HepG2 (cell line): Measurements from ENCODE around the gene TLK1. TPM values are rescaled to one million over a fixed set of nuclear protein-coding genes. Genes with fewer than 3 reads are reported as not detected.
A peak's percentile ranks its signal among the peaks of the same experiment; 100 is the strongest.

ENCODE experiments used
- AGO1 ChIP-seq: fragments of 200-400 bp; formaldehyde crosslinking; IDR thresholded peaks from 2 replicates; pipeline ENCODE4 v1.6.1; 2017; ENCODE audit warnings: mild to moderate bottlenecking, low read depth, low read length, moderate library complexity; ENCODE audit not compliant: poor library complexity, severe bottlenecking
- CEBPG ChIP-seq: IDR thresholded peaks from 2 replicates; pipeline ENCODE4 v1.6.1; 2016
- GATAD2A ChIP-seq: IDR thresholded peaks from 2 replicates; pipeline ENCODE4 v1.6.1; 2016
- HNF1B ChIP-seq: sonication (generic); formaldehyde crosslinking; IDR thresholded peaks from 2 replicates; pipeline ENCODE4 v1.5.1; 2020; ENCODE audit warnings: mild to moderate bottlenecking, moderate library complexity, missing genetic modification reagents
- HNF4G ChIP-seq, 2 experiments: sonication (generic) in 1 of 2; formaldehyde crosslinking in 1 of 2; IDR thresholded peaks; 2 replicates each; pipeline versions ENCODE4 v1.4.0 to v1.6.1; 2011 to 2020; ENCODE audit warnings: borderline replicate concordance in 2 of 2, low read depth in 2 of 2, mild to moderate bottlenecking in 2 of 2, low read length in 1 of 2, missing genetic modification reagents in 1 of 2, moderate library complexity in 1 of 2
- HOXA7 ChIP-seq: sonication (generic); formaldehyde crosslinking; IDR thresholded peaks from 2 replicates; pipeline ENCODE4 v1.8.1; 2022; ENCODE audit warnings: mild to moderate bottlenecking, missing genetic modification reagents, moderate library complexity
- IRF2 ChIP-seq: IDR thresholded peaks from 2 replicates; pipeline ENCODE4 v1.6.1; 2018; ENCODE audit warnings: missing genetic modification reagents, missing compliant biosample characterization
- PATZ1 ChIP-seq: sonication (generic); formaldehyde crosslinking; IDR thresholded peaks from 2 replicates; pipeline ENCODE4 v1.4.0; 2020; ENCODE audit warnings: missing genetic modification reagents
- SIX1 ChIP-seq: sonication (generic); formaldehyde crosslinking; IDR thresholded peaks from 2 replicates; pipeline ENCODE4 v1.4.0; 2020; ENCODE audit warnings: missing genetic modification reagents, borderline replicate concordance
- TBX3 ChIP-seq: fragments of 450-650 bp; IDR thresholded peaks from 2 replicates; pipeline ENCODE4 v1.6.1; 2017; ENCODE audit warnings: antibody characterized with exemption, mild to moderate bottlenecking, inconsistent platforms, borderline replicate concordance
- ZMYM2 ChIP-seq: sonication (generic); formaldehyde crosslinking; IDR thresholded peaks from 2 replicates; pipeline ENCODE4 v1.8.0; 2022; ENCODE audit warnings: mild to moderate bottlenecking, missing genetic modification reagents
- ZNF501 ChIP-seq: sonication (generic); formaldehyde crosslinking; IDR thresholded peaks from 2 replicates; pipeline ENCODE4 v1.5.1; 2020; ENCODE audit warnings: mild to moderate bottlenecking, moderate library complexity, missing genetic modification reagents
- ZNF609 ChIP-seq: sonication (generic); formaldehyde crosslinking; IDR thresholded peaks from 2 replicates; pipeline ENCODE4 v1.4.0; 2020; ENCODE audit warnings: mild to moderate bottlenecking, missing genetic modification reagents, borderline replicate concordance
- polyA plus RNA-seq, 8 experiments: library from polyadenylated mRNA; depleted of rRNA in 3 of 8; stranded (reverse) in 7 of 8; unstranded in 1 of 8; fragments of >200 nt; fragmentation: Illumina TruSeq in 4 of 8; extraction: Trizol in 4 of 8; gene quantifications; 2 replicates each; pipeline versions ENCODE4 v1.2.1 to v1.2.3, GENCODE V29; 2011 to 2016; ENCODE audit warnings: low read depth in 4 of 8, missing spikeins in 1 of 8, mixed read lengths in 1 of 8; ENCODE audit not compliant: insufficient read depth in 1 of 8
- total RNA-seq, 5 experiments: library from RNA; depleted of rRNA; stranded (reverse); fragments of >200 nt; fragmentation: Illumina TruSeq; extraction: Trizol; gene quantifications; 2 replicates each; pipeline ENCODE4 v1.2.3, GENCODE V29; 2016; ENCODE audit warnings: low read depth in 1 of 5

The TLK1 gene
- total and polyA plus RNA-seq, 2 of the 13 experiments (the other 11 are each of a cell fraction or from before 2014, with no cell fraction given): 16.8 to 28.7 TPM

GRCh38 chr2:171100370-171100769, 60.3 kb downstream of the TLK1 start (continued):
- TF ChIP-seq PATZ1 (CRISPR knock-in tag) (peak; percentile 46; the same call in 1 of the 2 replicates), AGO1 (no peak), ZNF609 (CRISPR knock-in tag) (no peak), ZMYM2 (CRISPR knock-in tag) (peak; percentile 86), GATAD2A (CRISPR knock-in tag) (peak; percentile 74), IRF2 (CRISPR knock-in tag) (peak; percentile 56), HNF4G (IDR thresholded peaks at IDR 0.05; ENCODE audit: borderline replicate concordance, low read depth, low read length) (peak; percentile 32; the same call in 1 of the 2 replicates), HNF4G (CRISPR knock-in tag; IDR thresholded peaks at IDR 0.05; ENCODE audit: borderline replicate concordance, low read depth) (no peak), CEBPG (CRISPR knock-in tag) (peak; percentile 11; the same call in 1 of the 2 replicates), ZNF501 (CRISPR knock-in tag) (no peak), SIX1 (CRISPR knock-in tag) (peak; percentile 71; the same call in 1 of the 2 replicates), HOXA7 (CRISPR knock-in tag) (no peak), TBX3 (0 out of 2 replicates have a peak, but pooled peaks have one; percentile 18), HNF1B (no peak)
